Liver (tissue), 9 donors: ENCODE results near the gene PKD1L1. TPM values are rescaled to one million over a fixed set of nuclear protein-coding genes. Genes with fewer than 3 reads are reported as not detected.
A peak's percentile ranks its signal among the peaks of the same experiment; 100 is the strongest.

ENCODE experiments used
- DNase-seq: peaks from one replicate; pipeline ENCODE4 v3.0.0-alpha.2; 2017; ENCODE audit warnings: low spot score
- H3K27ac ChIP-seq, 2 donors: one replicate each; pipeline ENCODE4 v1.7.0; 2013; ENCODE audit warnings: inconsistent platforms in 2 of 2, low read length in 2 of 2, control low read depth in 1 of 2, low read depth in 1 of 2, mild to moderate bottlenecking in 1 of 2
- H3K27me3 ChIP-seq, 4 donors: one replicate each; pipeline versions ENCODE4 v1.6.1 to v1.7.0; 2013; ENCODE audit warnings: low read length in 3 of 4, inconsistent platforms in 1 of 4, mild to moderate bottlenecking in 1 of 4, moderate library complexity in 1 of 4; ENCODE audit not compliant: control insufficient read depth in 4 of 4, insufficient read depth in 4 of 4
- H3K36me3 ChIP-seq, 4 donors: one replicate each; pipeline versions ENCODE4 v1.6.1 to v1.7.0; 2013; ENCODE audit warnings: low read length in 3 of 4, mild to moderate bottlenecking in 3 of 4, low read depth in 1 of 4, moderate library complexity in 1 of 4; ENCODE audit not compliant: control insufficient read depth in 4 of 4, insufficient read depth in 3 of 4
- H3K4me1 ChIP-seq, 4 donors: one replicate each; pipeline versions ENCODE4 v1.6.1 to v1.7.0; 2013; ENCODE audit warnings: low read length in 3 of 4, mild to moderate bottlenecking in 3 of 4, moderate library complexity in 1 of 4; ENCODE audit not compliant: control insufficient read depth in 4 of 4, insufficient read depth in 4 of 4
- H3K4me3 ChIP-seq, 3 donors: one replicate each; pipeline versions ENCODE4 v1.6.1 to v1.7.0; 2013; ENCODE audit warnings: low read length in 3 of 3, control low read depth in 1 of 3, low read depth in 1 of 3, mild to moderate bottlenecking in 1 of 3
- H3K9ac ChIP-seq, 2 donors: one replicate each; pipeline ENCODE4 v1.7.0; 2013; ENCODE audit warnings: low read length in 2 of 2, mild to moderate bottlenecking in 2 of 2, moderate library complexity in 2 of 2, control low read depth in 1 of 2, low read depth in 1 of 2
- H3K9me3 ChIP-seq, 4 donors: one replicate each; pipeline versions ENCODE4 v1.6.1 to v1.7.0; 2013; ENCODE audit warnings: low read length in 3 of 4; ENCODE audit not compliant: control insufficient read depth in 4 of 4
- ATF3 ChIP-seq: IDR thresholded peaks from 2 replicates; pipeline ENCODE4 v1.6.1; 2016; ENCODE audit warnings: antibody characterized with exemption
- CTCF ChIP-seq: fragments of 150-350 bp; IDR thresholded peaks from 2 replicates; pipeline ENCODE4 v1.5.1; 2017; ENCODE audit warnings: improper control_type of control experiment, low read depth, low read length; ENCODE audit not compliant: missing input control
- EGR1 ChIP-seq, 2 donors: IDR thresholded peaks; 2 replicates each; pipeline ENCODE4 v1.6.1; 2016 to 2018; ENCODE audit warnings: antibody characterized with exemption in 2 of 2, low read depth in 2 of 2
- FOXA1 ChIP-seq: IDR thresholded peaks from 2 replicates; pipeline ENCODE4 v1.6.1; 2016; ENCODE audit warnings: antibody characterized with exemption
- FOXA2 ChIP-seq: IDR thresholded peaks from 2 replicates; pipeline ENCODE4 v1.6.1; 2016; ENCODE audit warnings: antibody characterized with exemption
- GABPA ChIP-seq, 2 donors: IDR thresholded peaks in 1 of 2; conservative IDR thresholded peaks in 1 of 2; 2 replicates each; pipeline ENCODE4 v1.6.1; 2016; ENCODE audit warnings: antibody characterized with exemption in 2 of 2, mild to moderate bottlenecking in 1 of 2, moderate library complexity in 1 of 2
- HNF4A ChIP-seq, 2 donors: conservative IDR thresholded peaks; 2 replicates each; pipeline ENCODE4 v1.6.1; 2016; ENCODE audit warnings: antibody characterized with exemption in 2 of 2, mild to moderate bottlenecking in 2 of 2
- HNF4G ChIP-seq: IDR thresholded peaks from 2 replicates; pipeline ENCODE4 v1.6.1; 2016; ENCODE audit warnings: antibody characterized with exemption
- JUND ChIP-seq, 2 donors: IDR thresholded peaks; 2 replicates each; pipeline ENCODE4 v1.6.1; 2016; ENCODE audit warnings: antibody characterized with exemption in 2 of 2
- MAX ChIP-seq: IDR thresholded peaks from 2 replicates; pipeline ENCODE4 v1.6.1; 2016; ENCODE audit warnings: antibody characterized with exemption
- NR2F2 ChIP-seq: IDR thresholded peaks from 2 replicates; pipeline ENCODE4 v1.6.1; 2016; ENCODE audit warnings: antibody characterized with exemption
- RAD21 ChIP-seq, 2 donors: IDR thresholded peaks; 2 replicates each; pipeline ENCODE4 v1.6.1; 2016; ENCODE audit warnings: antibody characterized with exemption in 2 of 2, mild to moderate bottlenecking in 2 of 2
- REST ChIP-seq: IDR thresholded peaks from 2 replicates; pipeline ENCODE4 v1.6.1; 2016; ENCODE audit warnings: antibody characterized with exemption, mild to moderate bottlenecking
- RXRA ChIP-seq, 2 donors: IDR thresholded peaks; 2 replicates each; pipeline ENCODE4 v1.6.1; 2017 to 2018; ENCODE audit warnings: antibody characterized with exemption in 2 of 2, mild to moderate bottlenecking in 1 of 2
- SP1 ChIP-seq: IDR thresholded peaks from 2 replicates; pipeline ENCODE4 v1.6.1; 2018; ENCODE audit warnings: antibody characterized with exemption, mild to moderate bottlenecking
- TAF1 ChIP-seq: conservative IDR thresholded peaks from 2 replicates; pipeline ENCODE4 v1.6.1; 2016; ENCODE audit warnings: antibody characterized with exemption, mild to moderate bottlenecking
- YY1 ChIP-seq: IDR thresholded peaks from 2 replicates; pipeline ENCODE4 v1.6.1; 2016; ENCODE audit warnings: antibody characterized with exemption, mild to moderate bottlenecking
- ZBTB33 ChIP-seq: IDR thresholded peaks from 2 replicates; pipeline ENCODE4 v1.6.1; 2016; ENCODE audit warnings: antibody characterized with exemption
- WGBS: extraction: QIAGEN DNeasy Blood & Tissue Kit; methylation state at CpG from one replicate; pipeline ENCODE4 v1.1.7; 2013; 5-methylcytosine and 5-hydroxymethylcytosine counted together
- polyA plus RNA-seq, 2 donors: library from polyadenylated mRNA; stranded (reverse) in 1 of 2; unstranded in 1 of 2; fragments of 200-250 nt in 1 of 2; fragments of >200 nt in 1 of 2; fragmentation: Nextera tagmentation in 1 of 2; extraction: Ambion mirVana in 1 of 2; gene quantifications; one replicate each; pipeline versions ENCODE4 v1.2.1 to v1.2.3, GENCODE V29; 2013 to 2015
- total RNA-seq, 2 donors: library from RNA; depleted of rRNA; stranded (reverse); fragments of >200 nt; gene quantifications; one replicate each; pipeline ENCODE4 v1.2.3, GENCODE V29; 2014
- donor health status: healthy.
- donor health status: healthy.
- donor health status: healthy.
- donor health status: healthy.
- donor health status: healthy.

The PKD1L1 gene
- total and polyA plus RNA-seq, 4 donors = 0.08 to 0.25 (median 0.11) TPM

- Histone ChIP-seq H3K4me1 (no peaks in the 10 kb centered on the region), H3K27ac (no peak overlapping the region), H3K27me3 (no peaks in the 10 kb centered on the region), H3K36me3 (no peaks in the 10 kb centered on the region), H3K9ac (no peak overlapping the region), H3K9me3 (no peaks in the 10 kb centered on the region), H3K4me3 (no peak overlapping the region)
- 42% methylated on average over 3 of the region's 3 CpGs for WGBS
- DNase-seq = no peak
- TF ChIP-seq SP1 = no peak
- peak; percentile 9 for TF ChIP-seq FOXA2
- TF ChIP-seq RAD21 (IDR thresholded peaks at IDR 0.05) = no peak
Measured at GRCh38 chr7:47906883-47907282, 41.4 kb downstream of the PKD1L1 start.

- no peak overlapping the region for H3K4me3 ChIP-seq
- no peaks in the 10 kb centered on the region for H3K9me3 ChIP-seq
- H3K27me3 ChIP-seq = no peaks in the 10 kb centered on the region
- no peaks in the 10 kb centered on the region for H3K36me3 ChIP-seq
- TF ChIP-seq TAF1 = no peak
- no peak for TF ChIP-seq REST
- no peak for TF ChIP-seq NR2F2
- TF ChIP-seq ATF3 = no peak
- no peak for TF ChIP-seq YY1
- TF ChIP-seq CTCF = no peak
- no peak for TF ChIP-seq RXRA (IDR thresholded peaks at IDR 0.05)
- TF ChIP-seq ZBTB33 = no peak
- no peak for TF ChIP-seq HNF4A (conservative IDR thresholded peaks at IDR 0.05)
- no peak for TF ChIP-seq FOXA1
- TF ChIP-seq MAX = no peak
- TF ChIP-seq GABPA (IDR thresholded peaks at IDR 0.05 in 1 of 2, conservative IDR thresholded peaks at IDR 0.05 in 1 of 2) = no peak
- no peak for TF ChIP-seq HNF4G
- TF ChIP-seq JUND (IDR thresholded peaks at IDR 0.05) = no peak
- no peak for TF ChIP-seq EGR1 (IDR thresholded peaks at IDR 0.05; ENCODE audit: low read depth in 2 of 2)
- no peak for TF ChIP-seq SP1
- no peak for TF ChIP-seq FOXA2
- no peak overlapping the region for H3K27ac ChIP-seq
- DNase-seq = no peak
- no peaks in the 10 kb centered on the region for H3K4me1 ChIP-seq
- WGBS = 91% methylated on average over 10 of the region's 10 CpGs
- no peak overlapping the region for H3K9ac ChIP-seq
Measured at GRCh38 chr7:47905076-47905920, 43.0 kb downstream of the PKD1L1 start.
